Adrenal gland (tissue), 12 donors: ENCODE data around the gene CDK2AP2. TPM values are rescaled to one million over a fixed set of nuclear protein-coding genes. Genes with fewer than 3 reads are reported as not detected.
"Not testable (repeated sequence)": the region's sequence is repeated elsewhere in the genome, so short reads cannot be mapped to it uniquely, and the experiment has no call there.

Source experiments
- DNase-seq, 7 donors: peaks; one replicate each; pipeline ENCODE4 v3.0.0-alpha.2; 2019 to 2020
- H3K27ac ChIP-seq, 5 donors: fragments of 200-600 bp; sonication (generic) in 4 of 5; 1 replicate in 3 of 5; 2 replicates in 2 of 5; pipeline versions ENCODE4 v1.5.1 to v1.8.0; 2016 to 2020; ENCODE audit warnings: mild to moderate bottlenecking in 1 of 5
- H3K27me3 ChIP-seq: fragments of 200-600 bp; 2 replicates; pipeline ENCODE4 v1.8.0; 2021
- H3K36me3 ChIP-seq, 2 donors: fragments of 200-600 bp; replicated peaks in 1 of 2; 1 replicate in 1 of 2; 2 replicates in 1 of 2; pipeline versions ENCODE4 v1.5.1 to v1.8.0; 2018 to 2022
- H3K4me1 ChIP-seq, 2 donors: fragments of 200-600 bp; replicated peaks in 1 of 2; 1 replicate in 1 of 2; 2 replicates in 1 of 2; pipeline versions ENCODE4 v1.5.1 to v1.8.0; 2018 to 2021
- H3K4me3 ChIP-seq, 4 donors: fragments of 200-600 bp; sonication (generic) in 3 of 4; one replicate each; pipeline ENCODE4 v1.5.1; 2016 to 2018
- H3K9me3 ChIP-seq, 3 donors: fragments of 200-600 bp; sonication (generic) in 1 of 3; replicated peaks in 1 of 3; 1 replicate in 2 of 3; 2 replicates in 1 of 3; pipeline versions ENCODE4 v1.5.1 to v1.8.0; 2016 to 2021
- CTCF ChIP-seq, 6 experiments: fragments of 450-650 bp in 4 of 6; fragments of 200-600 bp in 2 of 6; sonication (generic) in 1 of 6; IDR thresholded peaks; 1 replicate in 5 of 6; 2 replicates in 1 of 6; pipeline versions ENCODE4 v1.5.1 to v1.8.0; 2016 to 2021; ENCODE audit warnings: antibody characterized with exemption in 6 of 6, mild to moderate bottlenecking in 2 of 6, moderate library complexity in 1 of 6
- POLR2A ChIP-seq, 2 donors: fragments of 450-650 bp; IDR thresholded peaks; one replicate each; pipeline ENCODE4 v1.6.1; 2017; ENCODE audit warnings: antibody characterized with exemption in 2 of 2, mild to moderate bottlenecking in 2 of 2, moderate library complexity in 1 of 2
- WGBS, 4 donors: extraction: QIAGEN DNeasy Blood & Tissue Kit in 2 of 4; methylation state at CpG; one replicate each; pipeline versions ENCODE4 v1.1.5 to v1.1.7; 2013 to 2017; 5-methylcytosine and 5-hydroxymethylcytosine counted together
- intact Hi-C, 2 donors: fragments of 100-400 bp; cut with DNase I; formaldehyde crosslinking; loops; one replicate each; pipeline versions ENCODE4 v1.14.1 to v1.15.0; 2022 to 2023
- polyA plus RNA-seq, 3 donors: library from polyadenylated mRNA; stranded (reverse); fragments of 200-250 nt in 2 of 3; fragments of 350-450 nt in 1 of 3; fragmentation: Illumina TruSeq in 1 of 3; extraction: RNeasy Lipid Tissue Mini Kit (QIAGEN cat#74804) in 1 of 3; gene quantifications; one replicate each; pipeline ENCODE4 v1.2.3, GENCODE V29; 2013 to 2014
- total RNA-seq, 9 donors: library from RNA; depleted of rRNA in 4 of 9; stranded (reverse); fragments of >200 nt in 4 of 9; fragments of 120-200 nt in 1 of 9; fragmentation: NEBNext Ultra II Directional in 1 of 9; extraction: Animal tissue kit (Norgen Biotek cat#: 25700) in 1 of 9; gene quantifications; one replicate each; pipeline versions ENCODE4 v1.1.0 to v1.2.4, GENCODE V29; 2013 to 2023
- donor health status: healthy with polysubstance abuse.
- donor health status: Bipolar disorder and iron deficiency.
- donor health status: DM: yes; HTN: yes; CAD: no.
- donor health status: DM: no; HTN: no; CAD: no.
- donor health status: DM: no; HTN: no; CAD: no.
- donor health status: DM: yes; HTN: yes; CAD: no.

Gene CDK2AP2
- total and polyA plus RNA-seq, 12 donors, result 34.0 to 218 (median 58.8) TPM

- TF ChIP-seq CTCF (IDR thresholded peaks at IDR 0.05) (no peak), POLR2A (IDR thresholded peaks at IDR 0.05) (no peak)
- no peaks in the 10 kb centered on the region for H3K9me3 ChIP-seq
- intact Hi-C loops, result no loop called here
- H3K4me3 ChIP-seq, result no peak overlapping the region
- no peaks in the 10 kb centered on the region for H3K27me3 ChIP-seq
- no peaks in the 10 kb centered on the region for H3K36me3 ChIP-seq
- H3K4me1 ChIP-seq, result no peaks in the 10 kb centered on the region
- H3K27ac ChIP-seq, result no peak overlapping the region
- no peak for DNase-seq
Measured at GRCh38 chr11:67551127-67551526, 43.2 kb upstream of the CDK2AP2 start.

- H3K4me3 ChIP-seq, result no peak overlapping the region
- H3K27ac ChIP-seq, result no peak overlapping the region
- no peaks in the 10 kb centered on the region for H3K9me3 ChIP-seq
- no peaks in the 10 kb centered on the region for H3K27me3 ChIP-seq
- TF ChIP-seq CTCF (IDR thresholded peaks at IDR 0.05) (no peak), POLR2A (IDR thresholded peaks at IDR 0.05) (no peak)
- no peak for DNase-seq
- H3K36me3 ChIP-seq, result no peaks in the 10 kb centered on the region
- no peaks in the 10 kb centered on the region for H3K4me1 ChIP-seq
- intact Hi-C loops, result no loop called here
- 83 to 94% (median 90%) methylated on average over 7 to 9 of the region's 9 CpGs for WGBS, 4 donors
Measured at GRCh38 chr11:67548555-67549110, 40.7 kb upstream of the CDK2AP2 start.

- H3K36me3 ChIP-seq, H3K4me1 ChIP-seq, DNase-seq, H3K4me3 ChIP-seq, H3K27ac ChIP-seq, intact Hi-C loops, H3K27me3 ChIP-seq, H3K9me3 ChIP-seq: not testable (repeated sequence)
- WGBS, 4 donors, result 84 to 91% (median 89%) methylated on average over 4 of the region's 4 CpGs
Measured at GRCh38 chr11:67548112-67548511, 40.1 kb upstream of the CDK2AP2 start.

- no peaks in the 10 kb centered on the region for H3K27me3 ChIP-seq
- 40 to 65% (median 60%) methylated on average over 6 to 8 of the region's 8 CpGs for WGBS, 4 donors
- intact Hi-C loops, result no loop called here
- peak overlapping the region in 1 of 5 donors; percentile 16 for H3K27ac ChIP-seq
- H3K4me3 ChIP-seq, result no peak overlapping the region
- no peaks in the 10 kb centered on the region for H3K9me3 ChIP-seq
- H3K4me1 ChIP-seq, result no peaks in the 10 kb centered on the region
- TF ChIP-seq CTCF (IDR thresholded peaks at IDR 0.05), result no peak
- TF ChIP-seq POLR2A (IDR thresholded peaks at IDR 0.05), result no peak
- DNase-seq, result peak in 5 of 7 donors; percentile 30 to 55 (median 35)
- H3K36me3 ChIP-seq, result no peaks in the 10 kb centered on the region
Measured at GRCh38 chr11:67545280-67545679, 37.3 kb upstream of the CDK2AP2 start.

DNA sequence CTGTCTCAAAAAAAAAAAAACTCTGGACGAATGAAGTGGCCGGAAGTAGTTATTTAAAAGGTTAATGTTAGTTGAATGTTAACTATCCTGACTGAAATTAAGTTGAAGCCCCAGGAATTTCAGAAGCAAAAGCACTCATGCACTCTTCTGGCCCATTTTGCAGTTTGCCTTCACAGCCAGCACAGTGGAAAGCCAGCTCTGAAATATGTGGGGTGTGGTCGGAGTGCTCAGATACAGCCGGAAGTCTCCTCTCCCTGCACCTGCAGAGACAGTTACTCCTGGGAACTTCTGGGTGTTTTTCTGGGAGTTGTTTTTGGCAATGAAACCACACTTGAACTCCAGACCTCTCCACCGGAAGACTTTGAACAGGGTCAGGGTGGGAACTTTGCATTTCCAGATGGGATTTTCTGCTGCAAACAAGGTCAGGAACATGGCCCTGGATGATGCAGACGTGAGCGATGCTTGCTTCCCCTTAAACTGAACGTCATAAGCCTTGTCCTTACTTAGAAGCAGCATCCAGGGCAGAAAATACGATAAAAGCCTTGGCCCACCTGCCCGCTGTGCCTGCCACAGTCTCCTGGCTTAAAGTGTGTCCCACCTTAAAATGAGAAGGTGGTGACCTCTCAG lies 36.8 kb upstream of the CDK2AP2 start:
- Histone ChIP-seq H3K36me3 (no peaks in the 10 kb centered on the region), H3K27me3 (no peaks in the 10 kb centered on the region), H3K27ac (peak overlapping the region in 1 of 5 donors; percentile 16), H3K4me1 (no peaks in the 10 kb centered on the region), H3K9me3 (no peaks in the 10 kb centered on the region), H3K4me3 (no peak overlapping the region)
- TF ChIP-seq CTCF (IDR thresholded peaks at IDR 0.05) (no peak), POLR2A (IDR thresholded peaks at IDR 0.05) (no peak)
- 57 to 80% (median 70%) methylated on average over 8 to 10 of the region's 10 CpGs for WGBS, 4 donors
- intact Hi-C loops, result no loop called here
- no peak for DNase-seq
